GM19372 (cell line): ENCODE results near the gene ZG16.
"Not testable (repeated sequence)": the region's sequence is repeated elsewhere in the genome, so short reads cannot be mapped to it uniquely, and the experiment has no call there.

Experiments used
- ATAC-seq: cut with Tn5 transposase; IDR thresholded peaks from one replicate; pipeline ENCODE4 v1.9.1; 2021; ENCODE audit warnings: mild to moderate bottlenecking, low read depth, moderate library complexity; ENCODE audit not compliant: unreplicated experiment

The ZG16 gene

GRCh38 chr16:29777576-29778350 lies at the start of gene ZG16:
ZG16 (plus strand) TSS chr16:29778256; CDS start chr16:29779267, 1,011 bp downstream.
- ATAC-seq = no peak

GRCh38 chr16:29729116-29729521 lies 48.9 kb upstream of the ZG16 start:
- ATAC-seq = no peak

- ATAC-seq = no peak
Observed at GRCh38 chr16:29730649-29731048, 47.4 kb upstream of the ZG16 start.

GRCh38 chr16:29731768-29732601 lies 46.1 kb upstream of the ZG16 start:
- ATAC-seq = not testable (repeated sequence)

GRCh38 chr16:29734786-29735185 lies 43.3 kb upstream of the ZG16 start:
- no peak for ATAC-seq

GRCh38 chr16:29736112-29736511 lies 41.9 kb upstream of the ZG16 start:
- no peak for ATAC-seq

GRCh38 chr16:29736764-29737163 lies 41.3 kb upstream of the ZG16 start:
- no peak for ATAC-seq

GRCh38 chr16:29737713-29738112 lies 40.3 kb upstream of the ZG16 start:
- ATAC-seq = no peak

GRCh38 chr16:29738514-29738913 lies 39.5 kb upstream of the ZG16 start:
- no peak for ATAC-seq

GRCh38 chr16:29739927-29740629 lies 38.0 kb upstream of the ZG16 start:
- not testable (repeated sequence) for ATAC-seq

GRCh38 chr16:29740630-29741015 lies 37.4 kb upstream of the ZG16 start:
- ATAC-seq = not testable (repeated sequence)

GRCh38 chr16:29742683-29743275 lies 35.3 kb upstream of the ZG16 start:
- ATAC-seq = no peak

GRCh38 chr16:29743475-29743826 lies 34.6 kb upstream of the ZG16 start:
- no peak for ATAC-seq

- ATAC-seq = no peak
Observed at GRCh38 chr16:29743827-29744531, 34.1 kb upstream of the ZG16 start.

- ATAC-seq = no peak
Observed at GRCh38 chr16:29744541-29745101, 33.4 kb upstream of the ZG16 start.

- peak; percentile 47 for ATAC-seq
Observed at GRCh38 chr16:29745121-29745852, 32.8 kb upstream of the ZG16 start.

- peak; percentile 62 for ATAC-seq
Observed at GRCh38 chr16:29745853-29746345, 32.2 kb upstream of the ZG16 start, which contains the start of gene C16orf54. C16orf54 (minus strand) TSS chr16:29745990; CDS start chr16:29744951, 1,039 bp downstream.

- ATAC-seq = not testable (repeated sequence)
Observed at GRCh38 chr16:29746518-29746917, 31.5 kb upstream of the ZG16 start.
